ENCODE measurements around the gene ZDHHC3. TPM values are rescaled to one million over a fixed set of nuclear protein-coding genes. Genes with fewer than 3 reads are reported as not detected.
A peak's percentile ranks its signal among the peaks of the same experiment; 100 is the strongest.
"Not testable (repeated sequence)": the region's sequence is repeated elsewhere in the genome, so short reads cannot be mapped to it uniquely, and the experiment has no call there.

The ZDHHC3 gene
- total RNA-seq, 2 donors from 2014 or later = 63.7 to 69.7 TPM

DNA sequence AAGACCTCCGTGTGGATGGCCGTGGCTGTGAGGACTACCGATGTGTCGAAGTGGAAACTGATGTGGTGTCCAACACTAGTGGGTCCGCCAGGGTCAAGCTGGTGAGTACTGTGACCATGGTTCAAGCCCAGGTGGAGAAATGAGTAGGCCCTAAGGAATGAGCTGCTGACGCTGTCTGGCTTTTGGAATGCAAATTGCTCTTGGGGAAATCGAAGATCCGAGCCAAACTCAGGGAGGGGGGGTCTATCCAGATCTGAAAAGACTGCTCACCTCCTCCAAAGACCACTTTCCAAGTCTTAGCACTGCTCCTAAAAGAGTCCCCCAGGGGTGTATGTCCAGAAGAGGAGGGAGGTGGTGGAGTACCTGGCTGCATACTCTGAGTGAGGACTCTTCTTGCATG, 13.2 kb upstream of the ZDHHC3 start:
- TF ChIP-seq, protein P1, sequence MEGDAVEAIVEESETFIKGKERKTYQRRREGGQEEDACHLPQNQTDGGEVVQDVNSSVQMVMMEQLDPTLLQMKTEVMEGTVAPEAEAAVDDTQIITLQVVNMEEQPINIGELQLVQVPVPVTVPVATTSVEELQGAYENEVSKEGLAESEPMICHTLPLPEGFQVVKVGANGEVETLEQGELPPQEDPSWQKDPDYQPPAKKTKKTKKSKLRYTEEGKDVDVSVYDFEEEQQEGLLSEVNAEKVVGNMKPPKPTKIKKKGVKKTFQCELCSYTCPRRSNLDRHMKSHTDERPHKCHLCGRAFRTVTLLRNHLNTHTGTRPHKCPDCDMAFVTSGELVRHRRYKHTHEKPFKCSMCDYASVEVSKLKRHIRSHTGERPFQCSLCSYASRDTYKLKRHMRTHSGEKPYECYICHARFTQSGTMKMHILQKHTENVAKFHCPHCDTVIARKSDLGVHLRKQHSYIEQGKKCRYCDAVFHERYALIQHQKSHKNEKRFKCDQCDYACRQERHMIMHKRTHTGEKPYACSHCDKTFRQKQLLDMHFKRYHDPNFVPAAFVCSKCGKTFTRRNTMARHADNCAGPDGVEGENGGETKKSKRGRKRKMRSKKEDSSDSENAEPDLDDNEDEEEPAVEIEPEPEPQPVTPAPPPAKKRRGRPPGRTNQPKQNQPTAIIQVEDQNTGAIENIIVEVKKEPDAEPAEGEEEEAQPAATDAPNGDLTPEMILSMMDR (conservative IDR thresholded peaks at IDR 0.05) = no peak
- peaks cover 46% of the 10 kb centered on the region for H3K36me3 ChIP-seq (ENCODE audit: control insufficient read depth, insufficient read depth, low read length)
- no peak overlapping the region for H3K27ac ChIP-seq (ENCODE audit: low read depth, low read length)
- Mint-ChIP-seq H3K4me1 (peaks cover 32% of the 10 kb centered on the region), H3K27ac (peak overlapping the region; percentile 67), H3K4me3 (no peak overlapping the region), H3K9me3 (peaks cover 22% of the 10 kb centered on the region), H3K36me3 (ENCODE audit: low read depth) (peaks cover 69% of the 10 kb centered on the region), H3K27me3 (ENCODE audit: insufficient read depth) (no peaks in the 10 kb centered on the region)
- no peaks in the 10 kb centered on the region for H3K27me3 ChIP-seq (ENCODE audit: control insufficient read depth, insufficient read depth, low read length, poor library complexity, severe bottlenecking)
- H3K4me1 ChIP-seq (ENCODE audit: control insufficient read depth, insufficient read depth, low read length) = peaks cover 7% of the 10 kb centered on the region
- no peak for DNase-seq
- H3K4me3 ChIP-seq (ENCODE audit: low read length) = no peak overlapping the region
- H3K9ac ChIP-seq (ENCODE audit: extremely low read depth, low read length, poor library complexity, severe bottlenecking) = no peak overlapping the region
- H3K9me3 ChIP-seq (ENCODE audit: control insufficient read depth, low read length) = peaks cover 19% of the 10 kb centered on the region
- 87 to 89% methylated on average over 7 to 8 of the region's 8 CpGs for WGBS, 2 experiments (ENCODE audit: insufficient coverage in 1 of 2, insufficient read length in 1 of 2)

DNA sequence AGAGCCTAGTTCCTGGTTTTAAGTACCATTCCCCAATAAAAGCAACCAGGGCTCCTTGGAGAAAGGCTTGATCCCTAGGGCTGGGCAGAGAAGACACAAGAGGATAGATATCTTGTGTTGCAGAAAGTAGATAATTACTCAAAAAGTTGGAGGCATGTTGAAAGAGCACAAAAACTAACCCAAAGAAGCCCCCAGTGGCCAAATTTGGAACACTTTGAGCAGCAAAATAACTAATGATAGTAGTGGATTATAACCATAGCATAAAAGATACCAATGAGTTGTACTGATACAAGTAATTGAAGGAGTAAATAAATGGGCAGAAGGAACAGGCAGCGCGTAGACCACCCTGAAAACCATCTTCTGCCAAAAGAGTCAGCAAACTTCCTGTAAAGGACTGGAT, 12.1 kb upstream of the ZDHHC3 start:
- H3K4me3 ChIP-seq (ENCODE audit: low read length) = no peak overlapping the region
- H3K27ac ChIP-seq (ENCODE audit: low read depth, low read length) = no peak overlapping the region
- no peaks in the 10 kb centered on the region for H3K27me3 ChIP-seq (ENCODE audit: control insufficient read depth, insufficient read depth, low read length, poor library complexity, severe bottlenecking)
- H3K9me3 ChIP-seq (ENCODE audit: control insufficient read depth, low read length) = peaks cover 19% of the 10 kb centered on the region
- peaks cover 22% of the 10 kb centered on the region for H3K9me3 Mint-ChIP-seq
- peaks cover 7% of the 10 kb centered on the region for H3K4me1 ChIP-seq (ENCODE audit: control insufficient read depth, insufficient read depth, low read length)
- H3K36me3 Mint-ChIP-seq (ENCODE audit: low read depth) = peaks cover 74% of the 10 kb centered on the region
- H3K4me1 Mint-ChIP-seq = peaks cover 25% of the 10 kb centered on the region
- no peak overlapping the region for H3K9ac ChIP-seq (ENCODE audit: extremely low read depth, low read length, poor library complexity, severe bottlenecking)
- H3K36me3 ChIP-seq (ENCODE audit: control insufficient read depth, insufficient read depth, low read length) = peaks cover 42% of the 10 kb centered on the region
- H3K27ac Mint-ChIP-seq = no peak overlapping the region
- DNase-seq = no peak
- WGBS, 2 experiments (ENCODE audit: insufficient coverage in 1 of 2, insufficient read length in 1 of 2) = 96% methylated on average over 2 of the region's 2 CpGs; no CpG with 5 or more reads in 1 of the 2 experiments
- no peak overlapping the region for H3K4me3 Mint-ChIP-seq
- TF ChIP-seq, protein P1 (conservative IDR thresholded peaks at IDR 0.05) = peak; percentile 67
- H3K27me3 Mint-ChIP-seq (ENCODE audit: insufficient read depth) = no peaks in the 10 kb centered on the region

DNA sequence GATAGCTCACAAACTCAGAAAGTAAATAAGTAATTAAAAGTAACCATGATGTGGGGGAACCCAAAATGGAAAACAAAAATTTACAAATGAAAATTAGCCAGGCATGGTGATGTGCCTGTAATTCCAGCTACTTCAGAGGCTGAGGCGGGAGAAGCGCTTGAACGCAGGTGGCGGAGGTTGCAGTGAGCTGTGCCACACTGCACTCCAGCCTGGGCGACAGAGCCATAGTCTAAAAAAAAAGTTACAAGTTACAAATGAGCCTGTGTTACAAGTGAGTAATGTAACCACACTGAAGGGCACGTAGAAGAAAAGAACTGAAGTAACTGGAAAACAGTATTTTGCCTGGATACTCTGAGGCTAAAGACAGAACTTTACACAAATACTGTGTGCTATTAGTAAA, 11.4 kb upstream of the ZDHHC3 start:
- peaks cover 66% of the 10 kb centered on the region for H3K36me3 Mint-ChIP-seq (ENCODE audit: low read depth)
- WGBS, 2 experiments (ENCODE audit: insufficient coverage in 1 of 2, insufficient read length in 1 of 2) = 91 to 97% methylated on average over 5 to 6 of the region's 6 CpGs
- H3K27ac Mint-ChIP-seq = no peak overlapping the region
- Histone ChIP-seq H3K9me3 (ENCODE audit: control insufficient read depth, low read length) (peaks cover 19% of the 10 kb centered on the region), H3K9ac (ENCODE audit: extremely low read depth, low read length, poor library complexity, severe bottlenecking) (no peak overlapping the region), H3K27ac (ENCODE audit: low read depth, low read length) (no peak overlapping the region), H3K4me3 (ENCODE audit: low read length) (no peak overlapping the region), H3K36me3 (ENCODE audit: control insufficient read depth, insufficient read depth, low read length) (peaks cover 42% of the 10 kb centered on the region), H3K27me3 (ENCODE audit: control insufficient read depth, insufficient read depth, low read length, poor library complexity, severe bottlenecking) (no peaks in the 10 kb centered on the region), H3K4me1 (ENCODE audit: control insufficient read depth, insufficient read depth, low read length) (peaks cover 3% of the 10 kb centered on the region)
- DNase-seq = no peak
- peaks cover 22% of the 10 kb centered on the region for H3K9me3 Mint-ChIP-seq
- no peak overlapping the region for H3K4me3 Mint-ChIP-seq
- peaks cover 26% of the 10 kb centered on the region for H3K4me1 Mint-ChIP-seq
- H3K27me3 Mint-ChIP-seq (ENCODE audit: insufficient read depth) = no peaks in the 10 kb centered on the region
- TF ChIP-seq, protein P1 (conservative IDR thresholded peaks at IDR 0.05) = no peak

DNA sequence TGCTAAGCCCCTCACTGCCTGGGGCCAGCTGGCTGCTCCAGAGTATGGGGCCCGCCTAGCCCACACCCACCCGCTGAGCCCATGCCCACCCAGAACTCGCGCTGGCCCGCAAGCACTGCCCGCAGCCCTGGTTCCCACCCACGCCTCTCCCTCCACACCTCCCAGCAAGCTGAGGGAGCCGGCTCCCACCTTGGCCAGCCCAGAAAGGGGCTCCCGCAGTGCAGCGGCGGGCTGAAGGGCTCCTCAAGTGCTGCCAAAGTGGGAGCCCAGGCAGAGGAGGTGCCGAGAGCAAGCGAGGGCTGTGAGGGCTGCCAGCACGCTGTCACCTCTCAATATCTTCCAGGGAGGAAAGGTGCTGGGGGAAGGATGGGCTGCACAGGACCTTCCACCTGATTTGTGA, 10.4 kb upstream of the ZDHHC3 start:
- WGBS, 2 experiments (ENCODE audit: insufficient coverage in 1 of 2, insufficient read length in 1 of 2) = 96 to 100% methylated on average over 4 to 14 of the region's 14 CpGs
- H3K4me1 ChIP-seq (ENCODE audit: control insufficient read depth, insufficient read depth, low read length); H3K4me3 ChIP-seq (ENCODE audit: low read length); DNase-seq; H3K27me3 Mint-ChIP-seq (ENCODE audit: insufficient read depth); H3K4me3 Mint-ChIP-seq; H3K27me3 ChIP-seq (ENCODE audit: control insufficient read depth, insufficient read depth, low read length, poor library complexity, severe bottlenecking); H3K9ac ChIP-seq (ENCODE audit: extremely low read depth, low read length, poor library complexity, severe bottlenecking); H3K27ac Mint-ChIP-seq; H3K27ac ChIP-seq (ENCODE audit: low read depth, low read length): not testable (repeated sequence)
- Mint-ChIP-seq H3K4me1 (peaks cover 27% of the 10 kb centered on the region), H3K9me3 (peaks cover 22% of the 10 kb centered on the region), H3K36me3 (ENCODE audit: low read depth) (peaks cover 59% of the 10 kb centered on the region)
- peaks cover 34% of the 10 kb centered on the region for H3K36me3 ChIP-seq (ENCODE audit: control insufficient read depth, insufficient read depth, low read length)
- peaks cover 19% of the 10 kb centered on the region for H3K9me3 ChIP-seq (ENCODE audit: control insufficient read depth, low read length)

Measured in endodermal cell (in vitro differentiated cells).